ENCODE data around the gene NFS1.

NFS1 gene

DNA sequence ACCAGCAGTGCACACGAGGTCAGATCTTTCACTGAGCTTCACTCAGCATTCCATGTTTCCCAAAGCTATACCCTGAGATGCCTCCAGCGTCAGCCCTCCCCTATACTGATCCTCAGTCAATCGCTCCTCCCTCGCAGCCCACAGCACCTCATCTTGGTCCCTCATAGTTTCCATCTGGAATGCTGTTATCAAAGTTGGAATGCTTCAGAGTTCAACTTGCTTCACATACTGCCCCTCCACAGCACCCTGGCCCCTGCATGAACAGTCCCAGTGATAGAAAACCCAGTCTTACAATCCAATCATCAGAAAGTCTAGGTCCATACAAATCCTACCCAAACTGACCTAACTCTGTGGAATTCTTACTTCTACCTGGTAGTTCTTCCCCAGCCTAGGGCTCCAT lies 63.5 kb downstream of the NFS1 start:
- DNase-seq = no peak

DNA sequence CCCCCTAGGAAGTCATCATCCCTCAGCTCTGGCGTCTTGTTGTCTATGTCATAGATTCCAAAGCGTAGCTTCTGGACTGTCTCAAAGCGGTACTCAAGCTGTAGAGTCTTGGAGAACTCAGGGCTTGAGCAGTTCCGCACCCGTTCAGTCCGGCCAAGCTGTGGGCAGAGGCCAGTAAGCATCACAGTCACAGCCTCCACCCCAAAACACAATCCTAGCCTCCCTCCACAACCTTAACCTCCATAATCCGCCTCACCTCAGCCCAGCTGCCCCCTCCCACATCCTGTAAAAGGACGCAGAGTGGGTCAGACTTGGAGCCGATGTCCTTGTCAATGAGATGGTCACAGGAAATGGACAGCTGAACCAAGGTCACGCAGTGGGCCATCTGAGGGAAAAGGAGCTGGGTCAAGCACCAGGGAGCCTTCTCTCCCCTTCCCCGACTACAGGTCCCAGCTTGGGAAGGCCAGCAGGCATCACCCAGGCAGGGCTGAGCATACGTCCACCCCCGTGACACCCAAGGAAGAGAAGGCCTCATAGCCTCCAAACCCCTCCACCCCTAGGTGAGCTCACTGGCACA lies 66.5 kb downstream of the NFS1 start:
- no peak for DNase-seq

- no peak for DNase-seq
These were observed 68.5 kb downstream of the NFS1 start for GRCh38 chr20:35630636-35631035.

- DNase-seq = no peak
These were observed 69.6 kb downstream of the NFS1 start for GRCh38 chr20:35629427-35630145.

- DNase-seq = no peak
These were observed 72.0 kb downstream of the NFS1 start for GRCh38 chr20:35627121-35627520.

- no peak for DNase-seq
These were observed 72.7 kb downstream of the NFS1 start for GRCh38 chr20:35626386-35627001.

- DNase-seq = no peak
These were observed 73.4 kb downstream of the NFS1 start for GRCh38 chr20:35625584-35626385.

- no peak for DNase-seq
These were observed 77.6 kb downstream of the NFS1 start for GRCh38 chr20:35621560-35621946.

DNA sequence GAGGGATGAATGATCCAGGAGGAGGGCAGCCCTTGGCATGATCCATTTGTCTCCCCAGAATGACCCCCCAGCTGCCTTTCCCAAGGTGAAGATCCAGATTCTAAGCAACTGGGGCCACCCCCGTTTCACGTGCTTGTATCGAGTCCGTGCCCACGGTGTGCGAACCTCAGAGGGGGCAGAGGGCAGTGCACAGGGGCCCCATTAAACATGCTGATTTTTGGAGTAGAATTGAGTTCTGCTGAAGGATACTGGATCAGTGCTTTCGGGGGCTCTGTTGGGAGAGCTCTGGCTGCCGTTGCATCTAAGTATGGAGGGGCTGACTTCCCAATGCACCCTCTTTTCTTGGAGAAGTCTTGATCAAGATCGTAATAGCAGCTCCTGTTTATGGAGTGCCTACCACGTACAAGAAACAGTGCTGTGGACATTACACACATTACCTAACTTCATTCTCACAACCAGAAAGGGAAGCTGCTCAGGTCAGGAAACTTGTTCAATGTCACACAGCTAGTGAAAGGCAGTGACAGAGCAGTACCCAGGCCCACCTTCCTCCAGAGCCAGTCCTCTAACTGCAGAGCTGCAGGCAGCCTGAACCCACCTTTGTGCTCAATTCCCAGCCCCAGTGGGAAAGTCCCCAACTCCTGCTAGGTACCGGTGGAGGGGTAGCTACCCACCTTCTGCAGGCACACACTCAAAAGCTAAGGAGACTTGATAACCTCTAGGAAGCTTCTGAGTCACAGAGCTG lies 78.2 kb downstream of the NFS1 start:
- DNase-seq = no peak

DNA sequence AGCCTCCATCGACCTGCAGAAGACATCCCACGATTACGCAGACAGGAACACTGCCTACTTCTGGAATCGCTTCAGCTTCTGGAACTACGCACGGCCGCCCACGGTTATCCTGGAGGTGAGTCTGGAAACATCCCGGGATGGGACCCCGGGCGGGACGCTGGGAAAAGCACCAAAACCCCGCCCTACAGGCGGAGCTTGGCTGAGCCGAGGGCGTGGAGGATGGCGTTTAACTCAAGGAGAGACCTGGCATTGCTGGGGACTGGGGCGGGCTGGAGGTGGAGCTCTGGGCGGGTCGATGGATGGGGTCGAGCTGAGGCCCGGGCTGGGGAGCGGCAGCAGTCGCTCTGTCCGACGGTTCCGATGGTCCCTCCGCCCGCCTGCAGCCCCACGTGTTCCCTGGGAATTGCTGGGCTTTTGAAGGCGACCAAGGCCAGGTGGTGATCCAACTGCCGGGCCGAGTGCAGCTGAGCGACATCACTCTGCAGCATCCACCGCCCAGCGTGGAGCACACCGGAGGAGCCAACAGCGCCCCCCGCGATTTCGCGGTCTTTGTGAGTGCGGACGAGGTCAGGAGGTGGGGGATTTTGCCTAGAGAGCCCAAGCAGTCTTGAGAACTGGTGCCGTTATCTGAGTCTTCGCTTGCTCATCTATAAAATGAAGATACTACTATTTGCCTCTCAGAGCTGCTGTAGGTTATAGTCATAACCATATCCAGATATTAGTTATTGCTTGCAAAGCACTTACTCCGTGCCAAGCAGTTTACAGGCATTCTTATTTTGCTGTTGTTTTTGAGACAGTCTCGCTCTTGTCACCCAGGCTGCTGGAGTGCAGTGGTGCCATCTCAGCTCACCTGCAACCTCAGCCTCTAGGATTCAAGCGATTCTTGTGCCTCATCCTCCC lies 79.7 kb downstream of the NFS1 start:
- DNase-seq = peak; percentile 79 to 89

DNA sequence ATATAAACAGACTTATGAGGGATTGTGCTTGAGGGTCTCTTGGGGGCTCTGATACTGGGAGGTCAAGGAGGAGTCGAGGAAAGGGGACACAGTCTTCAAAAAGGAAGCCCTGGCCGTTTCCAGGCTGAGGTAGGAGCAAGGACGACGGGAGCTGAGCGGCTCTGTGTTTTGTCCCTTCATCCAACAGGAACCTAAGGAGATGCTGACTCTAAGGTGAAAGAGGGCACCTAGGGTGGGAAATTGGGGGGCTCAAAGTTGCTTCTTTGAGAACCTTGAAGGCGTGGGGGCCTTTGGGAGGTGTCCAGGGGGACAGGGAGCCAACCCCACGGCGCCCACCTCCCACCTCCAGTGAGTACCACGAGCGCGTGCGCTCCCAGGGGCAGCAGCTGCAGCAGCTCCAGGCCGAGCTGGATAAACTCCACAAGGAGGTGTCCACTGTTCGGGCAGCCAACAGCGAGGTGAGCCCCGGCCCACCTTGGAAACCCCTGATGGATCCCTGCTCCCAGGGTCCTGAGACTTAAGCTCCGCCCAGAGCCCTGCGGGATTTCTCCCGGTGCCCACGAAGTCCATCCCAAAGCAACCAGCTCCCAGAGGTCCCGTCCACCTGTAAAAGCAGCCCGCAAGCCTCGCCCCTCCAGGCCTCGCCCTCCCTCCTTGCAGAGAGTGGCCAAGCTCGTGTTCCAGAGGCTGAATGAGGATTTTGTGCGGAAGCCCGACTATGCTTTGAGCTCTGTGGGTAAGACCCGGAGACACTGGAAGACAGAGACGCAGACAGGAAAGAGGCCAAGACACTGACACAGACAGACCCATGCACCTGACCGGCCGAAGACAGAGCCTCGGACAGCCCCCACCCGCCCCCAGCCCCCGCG lies 80.7 kb downstream of the NFS1 start:
- DNase-seq = no peak
